GM20000 (cell line): ENCODE results near the gene RNLS.

Source experiments
- DNase-seq: peaks from one replicate; pipeline ENCODE4 v3.0.0; 2012; ENCODE audit warnings: low spot score
- CTCF ChIP-seq: IDR thresholded peaks from 2 replicates; pipeline ENCODE4 v1.5.1; 2012; ENCODE audit warnings: mild to moderate bottlenecking, control low read depth; ENCODE audit errors: extremely low read depth, missing control alignments

RNLS gene

DNA sequence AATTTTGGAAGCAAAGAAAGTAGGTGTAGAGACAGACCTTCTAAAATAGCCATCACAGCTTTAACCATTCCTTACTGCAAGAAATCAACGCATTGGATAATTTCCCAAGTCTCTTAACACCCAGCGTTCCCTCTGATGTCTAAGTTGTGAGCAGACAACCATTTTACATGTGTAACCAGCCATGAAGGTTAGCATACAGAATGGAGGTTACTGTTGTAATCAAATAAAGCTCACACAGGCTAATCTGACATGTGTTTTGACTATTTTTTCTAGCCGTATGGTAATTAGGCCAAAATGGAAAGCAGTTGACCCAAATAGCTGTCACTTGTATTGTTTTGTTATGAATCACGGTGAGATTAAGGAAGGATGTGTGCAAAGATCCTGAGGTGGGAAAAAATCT lies 336.4 kb downstream of the RNLS start:
- TF ChIP-seq CTCF, result no peak
- DNase-seq, result no peak

- no peak for DNase-seq
- no peak for TF ChIP-seq CTCF
These were observed 337.1 kb downstream of the RNLS start for GRCh38 chr10:88245974-88246511.

DNA sequence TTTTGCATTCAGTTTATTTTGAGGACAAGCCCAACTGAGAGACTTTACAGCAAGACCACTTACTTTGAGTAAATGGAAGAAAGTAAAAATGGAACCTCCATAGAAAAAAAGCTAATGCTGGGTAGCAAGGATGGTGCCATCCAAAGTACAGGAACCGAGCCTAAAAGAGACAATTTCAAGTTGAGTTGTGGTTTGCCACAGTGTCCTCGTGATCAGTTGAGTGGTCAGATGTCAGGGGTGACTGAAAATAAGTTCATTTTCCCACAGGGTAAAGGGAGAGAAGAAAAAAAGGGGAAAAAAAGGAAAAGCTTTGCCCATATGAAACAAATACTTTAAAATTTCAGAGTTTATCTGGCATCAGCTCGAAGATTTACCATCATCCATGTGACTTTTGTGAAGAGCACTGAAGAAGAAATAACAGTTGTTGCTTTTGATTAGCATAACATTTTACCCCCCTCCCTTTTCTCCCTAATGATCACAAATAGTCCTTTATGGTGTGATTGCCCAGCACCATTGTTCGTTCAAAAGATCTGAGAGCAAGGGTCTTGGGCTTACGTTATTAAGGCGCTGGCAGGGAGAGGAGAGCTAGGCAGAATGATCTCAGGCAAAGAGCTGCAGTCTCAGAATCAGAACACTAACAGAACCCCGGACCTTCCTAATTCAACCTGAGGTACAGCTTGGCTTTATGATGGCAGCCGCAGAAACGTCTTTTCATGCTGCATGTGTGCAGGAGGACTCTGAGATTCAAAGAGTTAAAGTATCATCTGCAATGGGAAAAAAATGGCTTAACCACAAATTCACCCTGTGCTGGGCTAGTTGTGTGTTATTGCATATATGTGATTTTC lies 338.1 kb downstream of the RNLS start:
- no peak for DNase-seq
- TF ChIP-seq CTCF, result no peak

DNA sequence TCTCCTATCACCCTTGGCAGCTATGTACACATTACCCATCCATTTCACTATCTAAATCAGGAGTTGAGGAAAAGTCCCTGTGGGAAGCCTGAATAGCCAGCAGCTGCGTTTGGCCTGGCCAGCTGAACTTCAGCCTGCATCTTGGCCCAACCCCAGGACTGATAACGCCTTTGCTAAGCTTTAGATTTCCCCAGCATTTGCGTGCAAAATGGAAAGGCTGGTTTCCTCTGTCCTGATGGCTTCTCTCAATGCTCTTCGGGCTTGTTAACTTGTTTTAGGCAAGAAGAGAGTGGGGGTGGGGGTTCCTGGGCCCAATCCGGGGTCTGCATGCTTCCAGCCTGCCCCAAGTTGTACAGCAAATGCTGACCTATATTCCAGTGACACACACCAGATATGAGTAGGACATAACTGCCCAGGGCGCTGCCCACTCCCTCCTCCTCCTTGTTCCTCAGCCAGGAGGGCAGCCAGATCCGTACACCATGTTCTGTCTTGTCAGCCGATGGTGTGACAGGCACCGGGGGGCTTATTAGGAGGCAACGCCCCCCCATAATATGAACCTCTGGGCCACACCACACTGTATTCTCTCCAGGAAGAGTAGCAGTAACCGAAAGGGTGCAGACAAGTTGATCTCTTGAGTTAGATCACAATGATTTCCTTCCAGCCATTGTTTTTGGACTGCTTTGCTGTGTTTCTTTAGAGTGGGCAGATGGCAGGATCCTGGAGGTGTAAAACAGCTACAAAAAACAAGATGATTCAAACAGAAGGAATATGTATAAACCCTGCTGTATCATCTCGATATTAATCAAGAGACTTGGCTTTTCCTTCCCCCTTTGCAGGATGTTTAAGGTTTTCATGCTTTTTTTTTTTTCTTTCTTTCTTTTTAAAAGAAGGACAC lies 339.0 kb downstream of the RNLS start:
- no peak for DNase-seq
- no peak for TF ChIP-seq CTCF

GRCh38 chr10:88243202-88243744 lies 339.8 kb downstream of the RNLS start:
- TF ChIP-seq CTCF, result no peak
- DNase-seq, result no peak

DNA sequence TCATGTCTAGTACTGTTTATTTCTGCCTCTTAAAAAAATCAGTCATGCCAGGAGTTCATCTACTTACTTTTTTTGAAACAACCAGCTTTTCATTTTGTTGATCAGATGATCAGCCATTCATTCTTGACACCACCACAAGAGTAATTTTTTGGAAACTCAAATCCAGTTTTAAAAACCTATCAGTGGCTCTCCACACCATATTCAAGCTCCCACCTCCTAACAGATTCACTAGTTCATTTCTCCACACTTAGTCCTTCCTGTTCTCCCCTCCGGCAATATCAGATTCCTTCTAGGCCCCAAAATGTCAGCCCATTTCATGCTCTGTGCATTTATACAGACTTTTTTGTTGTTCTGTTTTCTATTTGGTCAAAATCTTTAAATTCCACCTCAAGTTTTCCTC lies 341.6 kb downstream of the RNLS start:
- no peak for TF ChIP-seq CTCF
- no peak for DNase-seq
